ENCODE data around the gene TMEM176A.
"Not testable (repeated sequence)": the region's sequence is repeated elsewhere in the genome, so short reads cannot be mapped to it uniquely, and the experiment has no call there.

TMEM176A gene

GRCh38 chr7:150788474-150789269 is 11.9 kb upstream of the TMEM176A start:
- DNase-seq = peak; percentile 12

- no peak for DNase-seq
Observed at GRCh38 chr7:150790416-150791075, 10.0 kb upstream of the TMEM176A start.

DNA sequence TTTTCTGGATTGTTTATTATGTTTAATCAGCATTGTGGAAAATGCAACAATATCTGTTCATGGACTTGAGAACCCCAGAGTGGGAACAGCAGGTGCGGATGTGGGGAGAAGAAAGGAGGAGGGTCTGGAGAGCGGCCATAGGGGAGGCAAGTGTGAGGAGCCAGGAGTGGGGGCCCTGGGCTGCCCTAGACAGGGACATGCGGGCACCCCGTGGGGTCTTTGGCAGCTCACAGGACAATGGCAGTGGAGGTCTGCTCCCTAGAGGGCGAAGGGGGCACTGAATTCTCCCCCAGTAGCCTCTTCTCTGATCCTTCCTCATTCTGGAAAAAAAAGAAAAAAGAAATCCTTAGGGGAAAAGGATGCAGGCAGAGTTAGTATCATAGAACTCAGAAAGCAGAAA is 9.3 kb upstream of the TMEM176A start:
- no peak for DNase-seq

DNA sequence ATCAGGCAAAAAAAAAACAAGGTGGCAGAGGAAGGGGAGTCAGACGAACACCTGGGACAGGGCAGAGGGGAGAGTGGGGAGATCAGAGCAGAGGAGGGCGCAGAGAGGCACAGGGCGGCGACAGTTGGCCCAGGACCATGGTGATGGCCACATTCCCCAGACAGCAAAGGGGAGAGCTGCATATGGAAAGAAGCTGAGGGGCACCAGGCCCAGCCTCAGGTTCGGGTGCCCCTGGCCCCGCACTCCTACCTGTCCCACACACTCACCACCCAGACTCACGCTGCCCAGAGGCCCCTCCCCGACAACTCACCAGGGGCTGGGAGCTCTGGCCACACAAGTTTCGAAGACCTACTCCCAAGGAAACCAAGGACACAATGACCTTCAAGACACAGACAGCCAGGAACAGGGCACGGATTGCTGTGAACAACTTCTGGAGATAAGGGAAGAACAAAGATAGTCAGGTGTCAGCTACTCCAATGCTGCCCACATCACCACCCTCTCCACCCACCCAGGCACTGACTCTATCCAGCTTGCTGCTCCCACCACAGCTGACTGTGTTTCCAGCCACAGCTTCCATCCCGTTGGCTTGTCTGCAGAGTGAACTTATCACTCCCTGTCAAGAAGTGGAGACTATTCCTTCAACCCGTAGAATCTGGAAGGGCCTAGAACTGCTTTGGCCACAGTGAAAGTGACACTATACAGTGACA is 8.7 kb upstream of the TMEM176A start:
- DNase-seq = no peak

DNA sequence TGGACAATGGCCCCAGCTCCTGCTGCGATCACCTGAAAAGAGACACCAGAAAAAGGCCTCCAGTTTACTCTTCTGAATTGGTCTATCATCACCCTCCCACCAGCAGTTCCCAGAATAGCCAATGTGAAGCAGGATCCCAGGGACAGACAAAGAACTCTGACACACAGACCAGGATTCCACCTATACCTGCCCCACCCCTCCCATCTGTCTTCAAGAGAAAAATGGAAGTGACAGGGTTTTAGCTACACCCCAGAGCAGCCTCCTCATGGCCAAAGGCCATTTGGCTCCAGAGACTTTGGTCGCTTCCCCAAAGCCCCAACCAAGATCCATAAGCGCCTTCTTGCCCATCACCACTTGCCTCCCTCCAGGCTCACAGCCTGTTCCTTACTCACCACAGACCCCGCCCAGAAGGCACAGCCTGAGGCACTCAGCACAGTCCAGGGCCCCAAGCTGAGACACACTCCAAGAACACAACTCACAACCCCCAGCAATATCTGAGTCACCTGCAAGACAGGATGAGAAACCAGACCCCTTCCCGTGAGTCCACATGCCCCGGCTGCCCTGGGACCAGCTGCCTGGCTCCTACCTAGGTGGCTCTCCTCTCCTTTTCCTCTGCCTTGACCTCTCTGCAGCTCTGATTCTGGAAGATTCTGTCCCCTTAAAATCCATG is 6.9 kb upstream of the TMEM176A start:
- DNase-seq = no peak

GRCh38 chr7:150797661-150798060 is 2.9 kb upstream of the TMEM176A start:
- DNase-seq = no peak

GRCh38 chr7:150799156-150799555 is 1.4 kb upstream of the TMEM176A start:
- no peak for DNase-seq

GRCh38 chr7:150799741-150800580 is 608 bp upstream of the TMEM176A start, which contains the start of gene TMEM176B:
Gene TMEM176B, minus strand, starts transcription at chr7:150800364. Its CDS starts 3,795 bp downstream, at chr7:150796569.
- DNase-seq = peak; percentile 76

DNA sequence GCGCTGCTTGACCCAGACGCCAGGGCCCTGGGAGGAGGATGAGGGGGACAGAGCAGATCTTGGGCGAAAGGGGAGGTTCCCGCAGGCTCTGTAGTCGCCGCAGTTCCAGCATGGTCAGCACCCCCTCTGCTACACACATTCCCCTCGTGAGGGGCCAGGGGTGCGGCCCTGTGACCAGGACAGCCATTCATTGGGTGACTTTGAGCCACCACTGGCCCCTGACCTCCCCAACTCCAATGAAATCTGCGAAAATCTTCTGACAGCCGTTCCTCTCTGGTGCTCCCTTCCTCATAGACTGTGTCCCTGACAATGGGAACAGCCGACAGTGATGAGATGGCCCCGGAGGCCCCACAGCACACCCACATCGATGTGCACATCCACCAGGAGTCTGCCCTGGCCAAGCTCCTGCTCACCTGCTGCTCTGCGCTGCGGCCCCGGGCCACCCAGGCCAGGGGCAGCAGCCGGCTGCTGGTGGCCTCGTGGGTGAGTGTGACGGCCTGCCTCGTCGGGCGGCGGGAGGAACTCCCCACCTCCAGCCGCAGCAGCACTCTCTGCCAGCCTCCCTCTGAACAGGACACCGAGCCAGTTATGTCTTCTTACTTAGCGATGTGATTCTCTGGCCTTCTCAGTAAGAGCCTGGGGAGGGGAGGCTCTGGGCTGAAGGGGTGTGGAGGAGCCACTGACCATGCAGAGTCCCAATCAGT is 825 bp downstream of the TMEM176A start:
- peak; percentile 63 for DNase-seq

- DNase-seq = peak; percentile 97
Observed at GRCh38 chr7:150801946-150802771, 1.6 kb downstream of the TMEM176A start.

DNA sequence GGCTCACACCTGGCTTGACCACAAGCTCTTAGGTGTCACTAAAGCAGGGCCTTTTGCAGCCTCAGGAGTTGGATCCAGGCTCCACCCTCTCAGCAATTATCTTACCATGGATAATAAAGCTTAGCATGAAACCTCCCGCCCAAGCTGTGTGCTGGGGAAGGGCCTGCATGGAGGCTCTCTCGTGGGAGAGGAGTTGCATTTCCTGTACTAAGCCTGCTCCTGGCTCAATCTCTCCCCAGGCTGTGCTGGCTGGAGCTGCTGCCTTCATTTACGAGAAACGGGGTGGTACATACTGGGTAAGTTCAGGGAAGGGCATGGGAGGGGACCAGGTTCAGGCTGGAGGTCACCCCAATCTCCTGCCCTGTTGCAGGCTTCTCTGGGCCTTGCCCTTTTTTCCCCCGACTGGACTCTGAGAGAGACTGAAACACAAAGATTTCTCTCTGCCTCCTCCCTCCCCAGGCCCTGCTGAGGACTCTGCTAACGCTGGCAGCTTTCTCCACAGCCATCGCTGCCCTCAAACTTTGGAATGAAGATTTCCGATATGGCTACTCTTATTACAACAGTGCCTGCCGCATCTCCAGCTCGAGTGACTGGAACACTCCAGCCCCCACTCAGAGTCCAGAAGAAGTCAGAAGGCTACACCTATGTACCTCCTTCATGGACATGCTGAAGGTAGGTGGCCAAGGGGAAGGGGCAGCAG is 2.7 kb downstream of the TMEM176A start:
- DNase-seq = peak; percentile 94

DNA sequence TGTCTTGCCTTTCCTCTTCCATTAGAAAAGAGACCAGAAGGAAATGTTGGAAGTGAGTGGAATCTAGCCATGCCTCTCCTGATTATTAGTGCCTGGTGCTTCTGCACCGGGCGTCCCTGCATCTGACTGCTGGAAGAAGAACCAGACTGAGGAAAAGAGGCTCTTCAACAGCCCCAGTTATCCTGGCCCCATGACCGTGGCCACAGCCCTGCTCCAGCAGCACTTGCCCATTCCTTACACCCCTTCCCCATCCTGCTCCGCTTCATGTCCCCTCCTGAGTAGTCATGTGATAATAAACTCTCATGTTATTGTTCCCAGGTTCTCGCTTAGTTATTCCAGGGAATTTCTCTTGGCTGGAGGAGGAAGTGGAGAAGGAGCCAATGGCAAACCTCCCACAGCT is 4.2 kb downstream of the TMEM176A start:
- no peak for DNase-seq

- DNase-seq = no peak
Observed at GRCh38 chr7:150805864-150806263, 5.3 kb downstream of the TMEM176A start.

DNA sequence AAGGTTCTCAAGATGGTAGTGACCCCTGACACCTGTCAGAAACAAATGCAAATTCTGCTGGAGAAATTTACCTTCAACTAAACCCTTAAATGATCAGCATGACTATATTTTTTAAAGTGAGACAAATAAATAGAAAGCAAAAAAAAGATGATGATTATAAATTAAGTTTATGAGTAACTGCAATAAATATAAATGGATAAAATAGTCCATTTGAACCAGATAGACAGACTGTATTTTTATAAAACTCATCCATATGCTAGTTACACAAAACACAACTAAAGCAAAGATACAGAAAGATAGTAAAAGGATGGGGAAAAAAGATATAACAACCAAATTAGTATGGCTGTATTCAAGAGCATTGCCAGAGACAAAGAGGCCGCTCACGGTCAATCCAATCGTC is 5.9 kb downstream of the TMEM176A start:
- no peak for DNase-seq

- no peak for DNase-seq
Observed at GRCh38 chr7:150806863-150807262, 6.3 kb downstream of the TMEM176A start.

GRCh38 chr7:150807616-150808438 is 7.3 kb downstream of the TMEM176A start:
- DNase-seq = not testable (repeated sequence)

- DNase-seq = no peak
Observed at GRCh38 chr7:150814328-150815001, 13.9 kb downstream of the TMEM176A start.

DNA sequence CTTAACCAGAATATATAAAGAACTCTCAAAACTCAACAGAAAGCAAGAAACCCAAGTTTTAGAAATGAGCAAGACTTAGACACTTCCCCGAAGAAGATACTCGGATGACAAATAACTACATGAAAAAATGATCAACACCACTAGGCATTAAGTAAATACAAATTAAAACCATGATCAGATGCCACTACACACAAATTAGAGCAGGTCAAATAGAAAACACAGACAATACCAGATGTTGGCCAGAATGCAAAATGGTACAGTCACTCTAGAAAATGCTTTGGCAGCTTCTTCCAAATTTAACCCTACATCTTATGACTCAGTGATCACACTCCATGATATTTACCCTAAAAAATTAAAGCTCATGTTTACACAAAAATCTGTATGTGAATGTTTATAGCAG is 18.4 kb downstream of the TMEM176A start:
- no peak for DNase-seq
